Ovary (tissue), 10 donors: ENCODE results near the gene SPATA33. TPM values are rescaled to one million over a fixed set of nuclear protein-coding genes. Genes with fewer than 3 reads are reported as not detected.

Source experiments
- DNase-seq, 5 donors: peaks; one replicate each; pipeline ENCODE4 v3.0.0-alpha.2; 2019 to 2020
- H3K27ac ChIP-seq, 2 donors: fragments of 200-600 bp; one replicate each; pipeline versions ENCODE4 v1.5.1 to v1.8.0; 2019 to 2022
- H3K27me3 ChIP-seq: fragments of 200-600 bp; one replicate; pipeline ENCODE4 v1.8.0; 2022
- H3K36me3 ChIP-seq: fragments of 200-600 bp; sonication (generic); one replicate; pipeline ENCODE4 v1.5.1; 2019
- H3K4me1 ChIP-seq: one replicate; pipeline ENCODE4 v1.8.1; 2013; ENCODE audit warnings: mild to moderate bottlenecking, moderate library complexity; ENCODE audit not compliant: insufficient read depth
- H3K4me3 ChIP-seq: fragments of 200-600 bp; sonication (generic); one replicate; pipeline ENCODE4 v1.5.1; 2017
- H3K9me3 ChIP-seq, 2 donors: fragments of 200-600 bp in 1 of 2; sonication (generic) in 1 of 2; one replicate each; pipeline versions ENCODE4 v1.5.1 to v1.8.1; 2013 to 2019; ENCODE audit warnings: mild to moderate bottlenecking in 1 of 2, moderate library complexity in 1 of 2
- CTCF ChIP-seq, 3 donors: fragments of 450-650 bp in 2 of 3; fragments of 200-600 bp in 1 of 3; IDR thresholded peaks; one replicate each; pipeline versions ENCODE4 v1.5.1 to v1.8.0; 2016 to 2022; ENCODE audit warnings: antibody characterized with exemption in 3 of 3, mild to moderate bottlenecking in 1 of 3
- EP300 ChIP-seq: sonication (generic); formaldehyde crosslinking; IDR thresholded peaks from one replicate; pipeline ENCODE4 v1.6.1; 2017; ENCODE audit warnings: antibody characterized with exemption
- POLR2A ChIP-seq: fragments of 450-650 bp; IDR thresholded peaks from one replicate; pipeline ENCODE4 v1.6.1; 2017; ENCODE audit warnings: antibody characterized with exemption, mild to moderate bottlenecking, moderate library complexity
- WGBS, 3 donors: extraction: QIAGEN DNeasy Blood & Tissue Kit in 1 of 3; methylation state at CpG; one replicate each; pipeline versions ENCODE4 v1.1.5 to v1.1.7; 2013 to 2017; 5-methylcytosine and 5-hydroxymethylcytosine counted together
- intact Hi-C, 4 donors: fragments of 100-400 bp; cut with DNase I; formaldehyde crosslinking; loops; one replicate each; pipeline versions ENCODE4 v1.11.0 to v1.15.1; 2022 to 2023
- long read RNA-seq, 3 donors: library from polyadenylated mRNA in 2 of 3; unstranded in 2 of 3; transcript quantifications; one replicate each; pipeline ENCODE4 v2.0.0 and lab custom pipeline, GENCODE V29; 2021 to 2026
- polyA plus RNA-seq, 2 donors: library from polyadenylated mRNA; stranded (reverse); fragments of 200-250 nt in 1 of 2; fragments of 350-450 nt in 1 of 2; fragmentation: Illumina TruSeq in 1 of 2; extraction: RNeasy Lipid Tissue Mini Kit (QIAGEN cat#74804) in 1 of 2; gene quantifications; one replicate each; pipeline ENCODE4 v1.2.3, GENCODE V29; 2013 to 2014
- total RNA-seq, 7 donors: library from RNA; depleted of rRNA in 2 of 7; stranded (reverse); fragments of >200 nt in 2 of 7; fragmentation: NEBNext Ultra II Directional in 3 of 7; extraction: Animal tissue kit (Norgen Biotek cat#: 25700) in 3 of 7; gene quantifications; one replicate each; pipeline versions ENCODE4 v1.1.0 to v1.2.4, GENCODE V29; 2016 to 2023
- donor health status: DM: no; HTN: no; CAD: no; lungs with moderate emphysema.
- donor health status: DM: no; HTN: no; CAD: no.
- donor health status: Bipolar disorder and iron deficiency.
- donor health status: DM: yes; HTN: yes; CAD: no.
- donor health status: DM: no; HTN: no; CAD: no.
- donor health status: DM: yes; HTN: yes; CAD: no.

SPATA33 gene
- 1 to 10 TPM; 1.5 to 8.2 (median 5.8) TPM for total RNA-seq
- 1 to 10 TPM; 3.4 to 3.7 TPM for polyA plus RNA-seq
- long read RNA-seq, donor 1, partial matches to known transcripts, result 0 of 14 reads
- long read RNA-seq, donor 1, other reads (novel, unspliced or antisense), result 5 of 14 reads
- long read RNA-seq, donor 2, transcript SPATA33-209 (3 exons, 1,490 nt), result major isoform, 12 of 18 reads
- long read RNA-seq, donor 2, partial matches to known transcripts, result 0 of 18 reads
- long read RNA-seq, donor 2, other reads (novel, unspliced or antisense), result 0 of 18 reads
- long read RNA-seq, donor 3, partial matches to known transcripts, result 0 of 6 reads
- long read RNA-seq, donor 3, other reads (novel, unspliced or antisense), result 2 of 6 reads

- peak within 1 kb of the TSS; percentile 83 for H3K4me3 ChIP-seq
- peak; percentile 86 to 95 (median 93) for DNase-seq
- WGBS, 3 donors, result 0 to 1% (median 0%) methylated on average over 69 to 99 of the region's 99 CpGs
- no peaks in the 10 kb centered on the region for H3K9me3 ChIP-seq
- TF ChIP-seq POLR2A (peak; percentile 58), CTCF (IDR thresholded peaks at IDR 0.05) (no peak)
- no peaks in the 10 kb centered on the region for H3K36me3 ChIP-seq
- peak within 1 kb of the TSS in 1 of 2 donors; percentile 36 for H3K27ac ChIP-seq
- intact Hi-C loops, result no loop called here
- H3K27me3 ChIP-seq, result no peaks in the 10 kb centered on the region
- H3K4me1 ChIP-seq, result peaks cover 13% of the 10 kb centered on the region
Measured at GRCh38 chr16:89657442-89658220, at the start of gene SPATA33, which contains the start of gene CHMP1A. Gene SPATA33, plus strand, starts transcription at chr16:89657836. Its CDS starts 76 bp downstream, at chr16:89657912. Gene CHMP1A, minus strand, starts transcription at chr16:89657708. Its CDS starts 120 bp downstream, at chr16:89657588.

- Histone ChIP-seq H3K27ac (no peak overlapping the region), H3K4me3 (no peak overlapping the region), H3K27me3 (no peaks in the 10 kb centered on the region), H3K4me1 (no peaks in the 10 kb centered on the region), H3K36me3 (no peaks in the 10 kb centered on the region), H3K9me3 (no peaks in the 10 kb centered on the region)
- TF ChIP-seq POLR2A, result no peak
- no peak for TF ChIP-seq CTCF (IDR thresholded peaks at IDR 0.05)
- TF ChIP-seq EP300, result no peak
- no peak for DNase-seq
- 84 to 85% (median 84%) methylated on average over 32 of the region's 32 CpGs for WGBS, 3 donors
- intact Hi-C loops, result no loop called here
Measured at GRCh38 chr16:89607937-89608740, 49.5 kb upstream of the SPATA33 start.

- TF ChIP-seq EP300, result no peak
- no peak for TF ChIP-seq CTCF (IDR thresholded peaks at IDR 0.05)
- TF ChIP-seq POLR2A, result no peak
Measured at GRCh38 chr16:89610108-89610453, 47.6 kb upstream of the SPATA33 start.

More at GRCh38 chr16:89610108-89610453, 47.6 kb upstream of the SPATA33 start:
- Histone ChIP-seq H3K36me3 (no peaks in the 10 kb centered on the region), H3K27ac (no peak overlapping the region), H3K27me3 (no peaks in the 10 kb centered on the region), H3K4me3 (no peak overlapping the region), H3K9me3 (no peaks in the 10 kb centered on the region), H3K4me1 (no peaks in the 10 kb centered on the region)
- intact Hi-C loops, result no loop called here
- 80 to 90% (median 80%) methylated on average over 1 of the region's 1 CpG for WGBS, 3 donors
- DNase-seq, result no peak
